Calu3 (cell line): ENCODE data around the gene MINK1. TPM values are rescaled to one million over a fixed set of nuclear protein-coding genes. Genes with fewer than 3 reads are reported as not detected.
A peak's percentile ranks its signal among the peaks of the same experiment; 100 is the strongest.

Experiments
- BruUV-seq: library from RNA; stranded (reverse); fragments of 400-500 nt; replicated peaks from 2 replicates; lab custom pipeline; 2021; lab: Mats Ljungman, UMichigan
- CTCF ChIA-PET: fragments of 300-600 bp; sonication (Branson Sonifier 250); formaldehyde crosslinking; loops from one replicate; lab custom pipeline; 2022; ENCODE audit warnings: antibody characterized with exemption; lab: Charles Lee
- DNase-seq: peaks from one replicate; pipeline ENCODE4 v3.0.0; 2022
- H3K27ac Mint-ChIP-seq: one replicate; pipeline ENCODE4 v1.8.0; 2022; ENCODE audit warnings: mixed read lengths; ENCODE audit not compliant: unreplicated experiment
- H3K27me3 Mint-ChIP-seq: one replicate; pipeline ENCODE4 v1.8.0; 2022; ENCODE audit warnings: mixed read lengths; ENCODE audit not compliant: unreplicated experiment
- H3K36me3 Mint-ChIP-seq: one replicate; pipeline ENCODE4 v1.8.0; 2022; ENCODE audit warnings: mild to moderate bottlenecking, moderate library complexity, mixed read lengths; ENCODE audit not compliant: insufficient read depth, unreplicated experiment
- H3K4me1 Mint-ChIP-seq: one replicate; pipeline ENCODE4 v1.8.0; 2022; ENCODE audit warnings: mild to moderate bottlenecking, low read depth, mixed read lengths; ENCODE audit not compliant: unreplicated experiment
- H3K4me3 Mint-ChIP-seq: one replicate; pipeline ENCODE4 v1.8.0; 2022; ENCODE audit warnings: mild to moderate bottlenecking, low read depth, moderate library complexity, mixed read lengths; ENCODE audit not compliant: unreplicated experiment
- H3K9me3 Mint-ChIP-seq: one replicate; pipeline ENCODE4 v1.8.0; 2022; ENCODE audit warnings: low read depth, mixed read lengths; ENCODE audit not compliant: unreplicated experiment
- CTCF ChIP-seq: fragments of 200-600 bp; IDR thresholded peaks from one replicate; pipeline ENCODE4 v1.8.0; 2022; ENCODE audit warnings: antibody characterized with exemption; ENCODE audit not compliant: unreplicated experiment
- intact Hi-C: fragments of 100-400 bp; cut with micrococcal nuclease; formaldehyde crosslinking; loops from one replicate; pipeline ENCODE4 v1.10.0; 2022; ENCODE audit not compliant: unreplicated experiment
- total RNA-seq: library from RNA; stranded (reverse); gene quantifications from 2 replicates; pipeline ENCODE4 v1.2.3, GENCODE V29; 2022

Gene MINK1
- total RNA-seq, 1 experiment from 2014 or later, result 86.8 TPM

GRCh38 chr17:4895121-4895520 lies 62.0 kb downstream of the MINK1 start:
- H3K36me3 Mint-ChIP-seq, result peaks cover 35% of the 10 kb centered on the region
- no peak for TF ChIP-seq CTCF
- H3K27me3 Mint-ChIP-seq, result no peaks in the 10 kb centered on the region
- intact Hi-C loops, result no loop called here
- BruUV-seq, result no TSS peak
- no peaks in the 10 kb centered on the region for H3K4me1 Mint-ChIP-seq
- H3K27ac Mint-ChIP-seq, result no peak overlapping the region
- DNase-seq, result no peak
- H3K4me3 Mint-ChIP-seq, result no peak overlapping the region
- CTCF ChIA-PET, result no interaction called here
- H3K9me3 Mint-ChIP-seq, result no peaks in the 10 kb centered on the region

GRCh38 chr17:4895657-4896331 lies 62.7 kb downstream of the MINK1 start:
- intact Hi-C loops, result no loop called here
- no peak overlapping the region for H3K27ac Mint-ChIP-seq
- BruUV-seq, result TSS peak; percentile 49
- DNase-seq, result no peak
- peaks cover 40% of the 10 kb centered on the region for H3K36me3 Mint-ChIP-seq
- TF ChIP-seq CTCF, result no peak
- H3K4me3 Mint-ChIP-seq, result no peak overlapping the region
- H3K4me1 Mint-ChIP-seq, result no peaks in the 10 kb centered on the region
- CTCF ChIA-PET, result no interaction called here
- no peaks in the 10 kb centered on the region for H3K9me3 Mint-ChIP-seq
- H3K27me3 Mint-ChIP-seq, result no peaks in the 10 kb centered on the region

- no TSS peak for BruUV-seq
These were observed 63.4 kb downstream of the MINK1 start for GRCh38 chr17:4896332-4897197.

GRCh38 chr17:4897198-4897687 lies 64.1 kb downstream of the MINK1 start:
- no peak overlapping the region for H3K27ac Mint-ChIP-seq
- BruUV-seq, result no TSS peak
- CTCF ChIA-PET, result no interaction called here
- no peaks in the 10 kb centered on the region for H3K27me3 Mint-ChIP-seq
- intact Hi-C loops, result no loop called here
- peaks cover 35% of the 10 kb centered on the region for H3K36me3 Mint-ChIP-seq
- H3K9me3 Mint-ChIP-seq, result no peaks in the 10 kb centered on the region
- no peak for DNase-seq
- no peak overlapping the region for H3K4me3 Mint-ChIP-seq
- no peak for TF ChIP-seq CTCF
- no peaks in the 10 kb centered on the region for H3K4me1 Mint-ChIP-seq

More at GRCh38 chr17:4896332-4897197, 63.4 kb downstream of the MINK1 start:
- H3K4me1 Mint-ChIP-seq, result no peaks in the 10 kb centered on the region
- no peak for DNase-seq
- intact Hi-C loops, result no loop called here
- no peak for TF ChIP-seq CTCF
- H3K36me3 Mint-ChIP-seq, result peaks cover 40% of the 10 kb centered on the region
- H3K9me3 Mint-ChIP-seq, result no peaks in the 10 kb centered on the region
- no peak overlapping the region for H3K4me3 Mint-ChIP-seq
- no peak overlapping the region for H3K27ac Mint-ChIP-seq
- H3K27me3 Mint-ChIP-seq, result no peaks in the 10 kb centered on the region
- CTCF ChIA-PET, result no interaction called here
